Karpas-422 (cell line): ENCODE data around the gene TMEM61. TPM values are rescaled to one million over a fixed set of nuclear protein-coding genes. Genes with fewer than 3 reads are reported as not detected.

Source experiments
- DNase-seq: peaks from one replicate; pipeline ENCODE4 v3.0.0-alpha.2; 2015
- H2AFZ ChIP-seq: fragments of 200-600 bp; sonication (generic); 2 replicates; pipeline ENCODE4 v1.6.1; 2014; ENCODE audit warnings: antibody characterized with exemption, low read length, mixed read lengths
- H3K27ac ChIP-seq: fragments of 200-600 bp; sonication (generic); 2 replicates; pipeline ENCODE4 v1.5.1; 2014; ENCODE audit warnings: mild to moderate bottlenecking, low read length, moderate library complexity
- H3K27me3 ChIP-seq: fragments of 200-600 bp; sonication (generic); 2 replicates; pipeline ENCODE4 v1.6.1; 2014; ENCODE audit warnings: low read length, mixed read lengths
- H3K36me3 ChIP-seq: fragments of 200-600 bp; sonication (generic); 2 replicates; pipeline ENCODE4 v1.6.1; 2014; ENCODE audit warnings: low read length, mixed read lengths; ENCODE audit not compliant: insufficient read depth
- H3K4me1 ChIP-seq: fragments of 200-600 bp; sonication (generic); 2 replicates; pipeline ENCODE4 v1.6.1; 2014; ENCODE audit warnings: mild to moderate bottlenecking, low read length, mixed read lengths
- H3K4me2 ChIP-seq: fragments of 200-600 bp; sonication (generic); 2 replicates; pipeline ENCODE4 v1.6.1; 2014; ENCODE audit warnings: low read length, low read depth, mild to moderate bottlenecking; ENCODE audit not compliant: poor library complexity, severe bottlenecking
- H3K4me3 ChIP-seq: fragments of 200-600 bp; sonication (generic); 2 replicates; pipeline ENCODE4 v1.5.1; 2014; ENCODE audit warnings: mild to moderate bottlenecking, antibody characterized with exemption, low read length, mixed read lengths
- H3K79me2 ChIP-seq: fragments of 200-600 bp; sonication (generic); 2 replicates; pipeline ENCODE4 v1.6.1; 2014; ENCODE audit warnings: mild to moderate bottlenecking, low read length, mixed read lengths
- H3K9ac ChIP-seq: fragments of 200-600 bp; sonication (generic); 2 replicates; pipeline ENCODE4 v1.6.0; 2014; ENCODE audit warnings: low read length
- H3K9me2 ChIP-seq: fragments of 200-600 bp; sonication (generic), shearing (Covaris generic); replicated peaks from 2 replicates; pipeline ENCODE4 v1.6.0; 2014; ENCODE audit warnings: mild to moderate bottlenecking, low read length, moderate library complexity; ENCODE audit not compliant: insufficient read depth
- H3K9me3 ChIP-seq: fragments of 300-700, 200-600 bp; sonication (generic); 2 replicates; pipeline ENCODE4 v1.6.1; 2014; ENCODE audit warnings: low read length, mixed read lengths
- H4K20me1 ChIP-seq: fragments of 200-600 bp; sonication (generic); 2 replicates; pipeline ENCODE4 v1.6.1; 2014; ENCODE audit warnings: mild to moderate bottlenecking, antibody characterized with exemption, low read length, low read depth; ENCODE audit not compliant: insufficient read depth
- total RNA-seq: library from RNA; depleted of rRNA; stranded (reverse); fragments of >200 nt; shearing (Covaris generic); gene quantifications from 2 replicates; pipeline ENCODE4 v1.2.3, GENCODE V29; 2014; ENCODE audit warnings: low replicate concordance

TMEM61 gene
- total RNA-seq, 1 experiment from 2014 or later: not detected

- DNase-seq: peak; percentile 57
- Histone ChIP-seq H2AFZ (no peak overlapping the region), H3K4me1 (no peaks in the 10 kb centered on the region), H3K79me2 (no peaks in the 10 kb centered on the region), H4K20me1 (no peaks in the 10 kb centered on the region), H3K27me3 (no peaks in the 10 kb centered on the region), H3K27ac (no peak overlapping the region), H3K4me3 (no peak overlapping the region), H3K36me3 (no peaks in the 10 kb centered on the region), H3K9ac (no peak overlapping the region), H3K9me2 (no peaks in the 10 kb centered on the region), H3K4me2 (no peak overlapping the region), H3K9me3 (no peaks in the 10 kb centered on the region)
Measured at GRCh38 chr1:55005351-55006140, 25.1 kb downstream of the TMEM61 start.

DNA sequence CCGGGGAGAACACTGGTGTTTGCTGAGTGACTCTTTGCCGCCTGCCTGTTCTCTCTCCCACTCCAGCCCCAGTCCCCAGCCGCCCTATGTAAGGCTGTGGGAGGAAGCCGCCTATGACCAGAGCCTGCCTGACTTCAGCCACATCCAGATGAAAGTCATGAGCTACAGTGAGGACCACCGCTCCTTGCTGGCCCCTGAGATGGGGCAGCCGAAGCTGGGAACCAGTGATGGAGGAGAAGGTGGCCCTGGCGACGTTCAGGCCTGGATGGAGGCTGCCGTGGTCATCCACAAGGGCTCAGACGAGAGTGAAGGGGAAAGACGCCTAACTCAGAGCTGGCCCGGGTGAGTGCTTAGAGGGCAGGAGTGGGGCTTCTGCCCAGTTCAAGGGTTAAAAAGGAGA is 26.5 kb downstream of the TMEM61 start:
- no peaks in the 10 kb centered on the region for H3K27me3 ChIP-seq
- no peaks in the 10 kb centered on the region for H3K79me2 ChIP-seq
- no peak overlapping the region for H2AFZ ChIP-seq
- H3K9me2 ChIP-seq: no peaks in the 10 kb centered on the region
- H3K4me1 ChIP-seq: no peaks in the 10 kb centered on the region
- H3K4me2 ChIP-seq: no peak overlapping the region
- no peaks in the 10 kb centered on the region for H3K36me3 ChIP-seq
- no peaks in the 10 kb centered on the region for H4K20me1 ChIP-seq
- no peak overlapping the region for H3K27ac ChIP-seq
- DNase-seq: no peak
- H3K4me3 ChIP-seq: no peak overlapping the region
- H3K9ac ChIP-seq: no peak overlapping the region
- H3K9me3 ChIP-seq: no peaks in the 10 kb centered on the region

GRCh38 chr1:55007625-55008024 is 27.2 kb downstream of the TMEM61 start:
- H3K9me2 ChIP-seq: no peaks in the 10 kb centered on the region

GRCh38 chr1:55010194-55010886 is 29.9 kb downstream of the TMEM61 start:
- Histone ChIP-seq H2AFZ (no peak overlapping the region), H3K9ac (no peak overlapping the region), H3K79me2 (no peaks in the 10 kb centered on the region), H3K9me2 (no peaks in the 10 kb centered on the region), H4K20me1 (no peaks in the 10 kb centered on the region), H3K9me3 (no peaks in the 10 kb centered on the region), H3K4me2 (no peak overlapping the region), H3K27me3 (no peaks in the 10 kb centered on the region), H3K4me3 (no peak overlapping the region), H3K27ac (no peak overlapping the region), H3K4me1 (no peaks in the 10 kb centered on the region), H3K36me3 (no peaks in the 10 kb centered on the region)
- no peak for DNase-seq

More at GRCh38 chr1:55007625-55008024, 27.2 kb downstream of the TMEM61 start:
- H3K79me2 ChIP-seq: no peaks in the 10 kb centered on the region
- DNase-seq: no peak
- H4K20me1 ChIP-seq: no peaks in the 10 kb centered on the region
- no peaks in the 10 kb centered on the region for H3K36me3 ChIP-seq
- no peak overlapping the region for H3K9ac ChIP-seq
- H3K4me2 ChIP-seq: no peak overlapping the region
- no peak overlapping the region for H3K4me3 ChIP-seq
- H3K4me1 ChIP-seq: no peaks in the 10 kb centered on the region
- H3K27ac ChIP-seq: no peak overlapping the region
- H3K27me3 ChIP-seq: no peaks in the 10 kb centered on the region
- no peak overlapping the region for H2AFZ ChIP-seq
- no peaks in the 10 kb centered on the region for H3K9me3 ChIP-seq

- Histone ChIP-seq H3K9ac (no peak overlapping the region), H3K79me2 (no peaks in the 10 kb centered on the region), H3K9me2 (no peaks in the 10 kb centered on the region), H3K9me3 (no peaks in the 10 kb centered on the region), H3K36me3 (no peaks in the 10 kb centered on the region), H3K27me3 (no peaks in the 10 kb centered on the region), H4K20me1 (no peaks in the 10 kb centered on the region), H3K4me1 (no peaks in the 10 kb centered on the region), H3K4me2 (no peak overlapping the region), H3K27ac (no peak overlapping the region), H3K4me3 (no peak overlapping the region), H2AFZ (no peak overlapping the region)
- no peak for DNase-seq
Measured at GRCh38 chr1:55010887-55011217, 30.4 kb downstream of the TMEM61 start.

GRCh38 chr1:55012661-55013060 is 32.2 kb downstream of the TMEM61 start:
- DNase-seq: no peak
- Histone ChIP-seq H2AFZ (no peak overlapping the region), H3K79me2 (no peaks in the 10 kb centered on the region), H3K36me3 (no peaks in the 10 kb centered on the region), H3K27me3 (no peaks in the 10 kb centered on the region), H3K4me2 (no peak overlapping the region), H4K20me1 (no peaks in the 10 kb centered on the region), H3K27ac (no peak overlapping the region), H3K4me3 (no peak overlapping the region), H3K9me2 (no peaks in the 10 kb centered on the region), H3K9ac (no peak overlapping the region), H3K9me3 (no peaks in the 10 kb centered on the region), H3K4me1 (no peaks in the 10 kb centered on the region)

DNA sequence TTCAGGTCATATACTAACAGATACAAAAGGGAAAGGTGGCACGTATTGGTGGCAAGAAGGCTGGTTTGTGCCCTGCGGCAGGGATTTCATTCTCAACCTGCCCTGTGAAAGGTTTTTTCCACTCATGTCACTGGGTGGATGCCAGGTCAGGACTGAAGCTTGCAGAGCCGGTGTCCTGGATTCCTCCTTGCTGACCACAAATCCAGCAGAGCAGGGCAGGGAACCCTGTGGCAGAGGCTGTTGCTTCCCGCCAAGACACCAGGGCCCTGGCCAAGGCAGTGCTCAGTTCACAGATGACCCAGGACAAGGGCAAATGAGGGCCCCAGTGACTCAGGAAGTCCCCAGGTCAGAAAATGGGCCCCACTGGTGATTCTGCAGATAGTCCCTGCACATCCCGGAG is 34.7 kb downstream of the TMEM61 start:
- no peak overlapping the region for H3K4me3 ChIP-seq
- H3K4me2 ChIP-seq: no peak overlapping the region
- no peak overlapping the region for H3K27ac ChIP-seq
- no peak overlapping the region for H2AFZ ChIP-seq
- DNase-seq: no peak
- no peaks in the 10 kb centered on the region for H3K27me3 ChIP-seq
- H3K9me3 ChIP-seq: no peaks in the 10 kb centered on the region
- H3K4me1 ChIP-seq: no peaks in the 10 kb centered on the region
- no peaks in the 10 kb centered on the region for H3K9me2 ChIP-seq
- no peak overlapping the region for H3K9ac ChIP-seq
- H3K79me2 ChIP-seq: no peaks in the 10 kb centered on the region
- H3K36me3 ChIP-seq: no peaks in the 10 kb centered on the region
- no peaks in the 10 kb centered on the region for H4K20me1 ChIP-seq

DNA sequence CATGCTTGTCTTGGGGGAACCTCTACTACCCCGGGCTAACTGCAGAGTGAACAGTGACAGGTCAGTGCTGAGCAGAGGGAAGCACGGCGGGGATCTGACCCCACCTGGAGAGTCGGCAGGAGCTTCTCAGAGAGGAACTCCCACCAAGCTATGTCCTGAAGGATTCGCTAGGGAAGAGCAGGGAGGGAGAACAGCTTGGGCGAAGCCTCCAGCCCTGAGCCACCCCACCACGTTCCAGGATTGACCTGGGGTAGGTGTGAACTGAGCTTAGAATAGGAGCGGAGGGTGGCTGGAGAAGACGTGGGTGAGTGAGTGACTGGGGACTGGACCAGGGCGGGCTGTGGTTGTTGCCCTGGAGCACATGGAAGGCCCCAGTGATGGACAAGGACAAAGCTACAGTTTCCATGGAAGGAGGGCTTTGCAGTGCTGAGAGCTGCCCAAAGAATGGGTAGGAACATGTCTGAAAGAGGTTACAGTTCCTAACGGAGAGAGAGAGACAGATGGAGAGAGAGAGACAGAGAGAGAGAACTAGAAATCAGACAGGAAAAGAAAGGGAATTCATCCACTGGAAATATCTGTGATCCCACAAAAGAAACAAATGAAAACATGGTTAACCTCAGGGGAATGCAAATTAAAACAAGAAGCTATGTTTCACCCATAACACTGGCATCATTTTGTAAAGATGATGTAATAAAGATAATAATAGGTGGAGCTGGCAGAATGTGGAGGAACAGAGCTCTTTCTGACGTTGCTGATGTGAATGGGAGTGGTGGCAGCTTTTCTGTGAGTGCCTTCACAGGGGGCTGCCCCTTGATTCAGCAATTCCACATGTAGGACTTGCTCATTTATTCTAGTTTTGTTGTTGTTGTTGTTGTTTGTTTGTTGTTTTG is 35.5 kb downstream of the TMEM61 start:
- Histone ChIP-seq H3K4me2 (no peak overlapping the region), H4K20me1 (no peaks in the 10 kb centered on the region), H3K36me3 (no peaks in the 10 kb centered on the region), H3K27me3 (no peaks in the 10 kb centered on the region), H3K4me1 (no peaks in the 10 kb centered on the region), H2AFZ (no peak overlapping the region), H3K79me2 (no peaks in the 10 kb centered on the region), H3K9me2 (no peaks in the 10 kb centered on the region), H3K9me3 (no peaks in the 10 kb centered on the region), H3K27ac (no peak overlapping the region), H3K9ac (no peak overlapping the region), H3K4me3 (no peak overlapping the region)
- DNase-seq: no peak
